GM19238 (cell line): ENCODE measurements around the gene WNT2B.

Source experiments
- DNase-seq: peaks from one replicate; pipeline ENCODE4 v3.0.0; 2011; ENCODE audit warnings: low spot score; ENCODE audit not compliant: insufficient read length

WNT2B gene

DNA sequence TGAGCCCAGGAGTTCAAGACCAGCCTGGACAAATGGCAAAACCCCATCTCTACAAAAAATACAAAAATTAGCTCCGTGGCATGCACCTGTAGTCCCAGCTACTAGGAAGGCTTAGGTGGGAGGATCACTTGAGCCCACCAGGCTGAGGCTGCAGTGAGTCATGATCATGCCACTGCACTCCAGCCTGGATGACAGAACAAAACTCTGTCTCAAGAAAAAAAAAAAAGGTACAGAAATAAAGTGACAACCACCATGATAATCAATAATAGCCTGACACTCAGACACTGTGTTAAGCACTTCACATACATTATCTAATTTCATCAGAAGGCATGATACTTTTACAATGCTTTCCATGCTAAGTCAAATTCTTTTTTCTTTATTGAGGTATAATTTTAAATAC lies 57.0 kb downstream of the WNT2B start:
- no peak for DNase-seq

DNA sequence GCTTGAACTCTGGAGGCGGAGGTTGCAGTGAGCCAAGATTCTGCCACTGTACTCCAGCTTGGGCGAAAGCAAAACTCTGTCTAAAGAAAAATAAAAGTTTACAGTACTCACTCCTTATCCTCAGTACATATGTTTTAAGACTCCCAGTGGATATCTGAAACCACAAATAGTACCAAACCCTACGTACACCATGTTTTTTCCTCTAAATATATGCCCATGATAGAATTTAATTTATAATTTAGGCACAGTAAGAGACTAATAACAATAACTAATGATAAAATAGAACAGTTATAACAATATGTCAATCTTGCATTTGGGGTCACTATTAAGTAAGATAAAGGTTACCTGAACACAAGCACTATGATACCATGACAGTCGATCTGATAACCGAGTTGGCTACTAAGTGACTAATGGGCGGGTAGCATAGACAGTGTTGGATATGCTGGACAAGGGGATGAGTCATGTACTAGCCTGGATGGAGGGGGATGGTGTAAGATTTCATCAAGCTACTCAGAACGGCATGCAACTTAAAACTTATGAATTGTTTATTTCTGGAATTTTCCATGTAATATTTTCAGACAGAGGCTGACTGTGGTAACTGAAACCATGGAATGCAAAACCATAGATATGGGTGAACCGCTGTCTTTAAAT lies 66.5 kb downstream of the WNT2B start:
- DNase-seq = no peak

DNA sequence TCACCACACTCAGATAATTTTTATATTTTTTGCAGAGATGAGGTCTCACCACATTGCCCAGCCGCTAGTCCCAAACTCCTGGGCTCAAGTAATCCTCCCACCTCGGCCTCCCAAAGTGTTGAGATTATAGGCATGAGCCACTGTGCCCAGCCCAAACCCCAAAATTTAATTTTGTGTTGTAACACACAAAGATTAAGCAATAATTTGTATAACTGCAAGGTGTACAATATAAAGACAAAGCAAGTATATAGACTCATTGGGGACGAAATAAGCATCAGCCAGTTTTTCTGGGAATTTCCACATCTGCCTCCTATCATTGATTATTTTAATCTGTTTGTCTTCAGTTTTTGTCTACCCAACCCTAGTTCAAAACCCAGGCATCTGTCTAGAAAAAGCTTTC lies 67.5 kb downstream of the WNT2B start:
- DNase-seq = no peak
